GM21825 (cell line): Measurements from ENCODE around the gene HTR2A.
A peak's percentile ranks its signal among the peaks of the same experiment; 100 is the strongest.

Experiments used
- ATAC-seq: cut with Tn5 transposase; IDR thresholded peaks from one replicate; pipeline ENCODE4 v1.9.1; 2021; ENCODE audit warnings: mild to moderate bottlenecking, moderate library complexity; ENCODE audit not compliant: unreplicated experiment

Gene HTR2A

GRCh38 chr13:46896341-46897137 is at the start of gene HTR2A:
TSS of gene HTR2A (minus strand) at chr13:46897053. CDS start at chr13:46895906, 1,147 bp downstream.
- ATAC-seq: no peak

GRCh38 chr13:46936525-46936924 is 39.7 kb upstream of the HTR2A start:
- no peak for ATAC-seq

DNA sequence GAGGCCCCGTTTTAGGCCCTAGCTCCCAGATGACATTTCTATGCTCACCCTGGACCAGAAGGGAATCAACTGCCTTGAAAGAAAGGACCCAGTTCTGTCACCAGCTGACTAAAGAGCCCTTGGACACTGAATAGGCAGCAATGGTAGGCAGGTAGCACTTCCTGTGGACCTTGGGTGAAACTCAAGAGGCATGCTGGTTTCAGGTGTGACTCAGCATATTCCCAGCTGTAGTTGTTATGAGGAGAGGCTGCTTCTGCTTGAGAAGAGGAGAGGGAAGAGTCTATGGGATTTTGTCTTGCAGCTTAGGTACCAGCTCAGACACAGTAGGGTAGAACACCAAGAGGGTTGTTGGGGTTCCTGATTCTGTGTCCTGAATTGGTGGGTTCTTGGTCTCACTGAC is 37.9 kb upstream of the HTR2A start:
- ATAC-seq: no peak

- no peak for ATAC-seq
Observed at GRCh38 chr13:46926916-46927590, 30.2 kb upstream of the HTR2A start.

DNA sequence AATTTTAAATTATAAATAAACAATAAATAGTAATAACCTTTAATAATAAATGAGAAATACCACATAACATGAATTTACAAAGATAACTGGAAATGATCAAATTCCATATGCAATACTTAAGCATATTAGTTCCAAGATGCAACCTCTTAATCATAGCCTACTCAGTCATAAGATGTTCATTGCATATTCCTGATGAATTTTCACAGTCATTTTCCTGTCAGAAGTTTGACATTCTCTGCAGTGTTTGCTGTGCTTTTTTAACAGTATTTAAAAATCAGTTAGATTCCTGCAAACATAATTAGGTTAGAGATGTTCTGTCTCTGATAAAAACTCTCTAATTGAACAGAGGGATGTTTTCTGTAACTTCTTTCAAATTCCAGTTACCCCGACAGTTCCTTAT is 28.6 kb upstream of the HTR2A start:
- no peak for ATAC-seq

DNA sequence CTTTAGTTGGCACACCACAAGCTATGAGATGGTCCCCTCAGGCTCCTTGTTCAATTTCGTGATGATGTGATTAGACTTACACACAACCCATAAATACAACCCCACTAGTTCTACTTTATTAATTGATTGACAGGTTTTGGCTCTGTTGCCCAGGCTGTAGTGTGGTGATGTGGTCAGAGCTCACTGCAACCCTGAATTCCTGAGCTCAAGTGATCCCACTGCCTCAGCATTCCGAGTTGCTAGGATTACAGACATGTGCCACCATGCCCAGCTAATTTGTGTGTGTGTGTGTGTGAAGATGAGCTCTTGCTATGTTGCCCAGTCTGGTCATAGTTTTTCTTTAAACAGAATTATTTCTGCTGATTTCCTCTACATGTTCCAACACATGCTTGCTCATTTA is 17.5 kb upstream of the HTR2A start:
- ATAC-seq: no peak

DNA sequence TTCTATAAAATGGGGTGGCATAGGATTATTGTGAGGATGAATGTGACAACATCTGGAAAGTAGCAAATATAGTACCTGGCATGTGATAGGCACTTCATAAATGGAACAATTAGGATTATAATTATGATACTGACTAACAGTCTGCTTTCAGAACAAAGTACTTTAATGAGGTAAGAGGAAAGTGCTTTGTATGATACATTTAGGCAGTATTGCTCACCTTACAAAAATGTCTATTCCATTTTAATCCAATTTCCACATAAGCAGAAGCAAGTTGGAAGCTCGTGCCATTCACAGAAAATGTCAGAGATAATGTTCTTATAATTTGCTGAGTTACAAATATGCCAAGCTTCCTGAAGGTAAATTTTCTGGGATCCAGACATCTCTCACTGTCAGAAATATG is 16.9 kb upstream of the HTR2A start:
- no peak for ATAC-seq

DNA sequence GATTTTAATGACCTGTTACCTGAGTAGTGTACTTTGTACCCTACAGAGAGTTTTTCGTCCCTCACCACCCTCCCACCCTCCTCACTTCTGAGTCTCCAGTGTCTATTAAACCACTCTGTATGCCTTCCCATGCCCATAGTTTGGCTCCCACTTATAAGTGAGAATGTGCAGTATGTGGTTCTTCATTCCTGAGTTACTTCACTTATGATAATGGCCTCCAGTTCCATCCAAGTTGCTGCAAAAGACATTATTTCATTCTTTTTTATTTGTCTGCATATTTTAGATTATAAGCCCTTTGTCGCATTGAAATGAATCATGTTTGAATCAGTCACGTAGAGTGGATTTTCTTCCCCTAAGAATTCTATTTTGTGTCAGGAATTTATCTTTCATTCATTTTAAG is 12.2 kb upstream of the HTR2A start:
- ATAC-seq: no peak

DNA sequence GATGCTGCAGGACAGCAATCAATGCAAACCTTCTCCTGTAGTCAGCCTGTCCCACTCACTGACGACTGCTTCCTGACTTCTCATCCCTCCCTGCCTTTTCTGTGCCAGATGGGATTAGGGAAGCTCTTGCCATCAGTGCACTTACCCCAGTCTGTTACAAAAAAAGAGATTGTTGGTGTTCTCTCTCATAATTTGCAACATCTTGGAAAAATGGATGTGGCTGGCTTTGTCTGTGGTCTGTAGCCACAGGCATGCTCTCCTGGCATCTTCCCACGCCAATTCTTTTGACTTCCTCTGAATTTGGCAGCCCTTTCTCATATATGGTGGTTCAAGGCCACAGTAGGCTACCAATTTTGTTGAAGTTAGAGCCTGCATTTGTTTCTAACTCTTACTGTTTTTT is 11.6 kb upstream of the HTR2A start:
- ATAC-seq: no peak

DNA sequence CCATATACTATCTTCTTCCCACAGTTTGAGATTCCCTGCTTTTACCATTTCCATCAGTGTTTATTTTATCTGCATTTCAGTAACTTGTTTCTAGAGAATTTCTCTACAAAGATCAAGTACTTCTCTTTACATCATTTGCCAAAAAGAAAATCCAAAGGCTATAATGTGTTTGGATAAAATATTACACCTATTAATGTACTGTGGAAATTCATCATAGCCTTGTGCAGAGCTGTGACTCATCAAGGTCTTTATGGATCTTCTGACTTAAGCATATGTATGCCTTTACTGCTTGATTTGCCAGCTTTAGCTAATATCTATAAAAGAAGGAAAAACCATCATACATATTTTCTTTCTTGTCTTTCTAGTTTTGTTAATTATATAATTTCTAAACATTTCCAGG is 9.6 kb upstream of the HTR2A start:
- ATAC-seq: no peak

- ATAC-seq: no peak
Observed at GRCh38 chr13:46905249-46905648, 8.4 kb upstream of the HTR2A start.

DNA sequence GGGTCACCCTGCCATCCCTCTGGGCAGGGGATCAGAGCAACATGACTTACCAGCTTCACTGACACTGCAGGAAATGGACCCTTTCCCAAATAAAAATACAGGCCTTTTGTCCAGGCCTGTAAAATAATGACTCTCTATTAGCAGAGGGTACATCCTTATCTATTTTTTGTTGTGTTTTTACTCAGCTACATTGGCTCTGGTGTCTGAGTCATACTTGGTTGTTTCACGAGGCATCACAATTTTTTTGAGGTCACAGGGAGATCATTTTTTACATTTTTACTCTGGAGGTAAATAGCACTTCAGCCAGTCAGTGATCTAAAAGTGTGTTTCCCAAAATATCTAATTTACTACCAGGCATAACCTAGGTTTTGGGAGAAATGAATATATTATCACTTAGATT is 6.9 kb upstream of the HTR2A start:
- no peak for ATAC-seq

DNA sequence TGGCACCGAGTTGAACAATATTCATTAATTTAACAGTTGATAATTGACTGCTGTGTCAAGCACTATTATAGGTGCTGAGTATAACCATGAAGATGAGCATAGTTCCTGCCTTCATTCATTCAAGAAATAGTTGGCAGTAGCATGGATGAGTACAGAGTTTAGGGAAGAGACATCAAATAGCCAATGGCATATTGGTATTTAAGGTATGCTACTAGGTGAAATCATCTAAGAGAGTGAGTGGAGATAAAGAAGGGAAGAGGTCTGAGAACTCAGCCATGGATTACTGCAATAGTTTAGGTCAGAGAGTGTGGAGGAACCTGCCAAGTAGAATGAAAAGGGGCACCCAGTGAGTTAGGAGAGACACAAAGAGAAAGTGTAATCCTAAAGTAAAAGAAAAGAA is 4.9 kb upstream of the HTR2A start:
- no peak for ATAC-seq

DNA sequence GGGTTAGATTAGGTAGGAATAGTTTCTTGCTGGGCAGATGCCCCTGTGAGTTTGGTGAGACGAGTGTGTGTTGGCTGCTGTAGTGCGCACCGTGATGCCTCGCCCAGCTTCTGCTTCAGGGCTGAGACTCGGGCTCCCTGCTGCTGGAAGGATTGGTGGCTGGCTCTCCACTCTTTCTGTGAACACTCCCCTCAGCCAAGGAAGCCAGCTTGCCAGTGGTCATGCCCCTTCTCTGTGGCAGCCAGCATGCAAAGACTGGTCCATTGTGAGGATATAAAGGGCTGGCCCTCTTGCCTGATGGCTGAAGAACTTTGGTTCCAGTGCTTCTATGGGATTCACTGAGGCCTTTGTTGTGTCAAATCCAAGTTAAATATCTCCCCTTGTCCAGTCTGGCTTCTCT is 2.9 kb upstream of the HTR2A start:
- ATAC-seq: no peak

GRCh38 chr13:46895381-46895780 is 1.5 kb downstream of the HTR2A start:
- no peak for ATAC-seq

DNA sequence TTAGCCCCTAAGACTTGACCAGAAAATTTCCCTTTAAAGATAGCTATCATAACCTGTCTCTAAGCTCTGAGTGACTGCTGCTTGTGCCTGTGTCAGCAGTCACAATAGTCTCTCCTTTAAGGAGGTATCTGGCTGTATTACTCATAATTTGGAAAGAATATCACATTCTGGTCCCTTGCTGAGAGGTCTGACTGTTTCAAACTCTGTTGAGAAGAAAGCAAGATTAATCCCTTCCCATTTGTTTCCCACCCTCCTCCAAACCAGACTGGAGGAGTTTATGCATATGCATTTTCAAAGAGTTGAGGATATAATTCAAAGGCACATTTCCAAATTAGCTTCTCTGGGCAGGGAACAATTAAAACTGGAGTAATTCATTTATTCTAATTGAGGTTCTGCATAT is 2.3 kb downstream of the HTR2A start:
- no peak for ATAC-seq

DNA sequence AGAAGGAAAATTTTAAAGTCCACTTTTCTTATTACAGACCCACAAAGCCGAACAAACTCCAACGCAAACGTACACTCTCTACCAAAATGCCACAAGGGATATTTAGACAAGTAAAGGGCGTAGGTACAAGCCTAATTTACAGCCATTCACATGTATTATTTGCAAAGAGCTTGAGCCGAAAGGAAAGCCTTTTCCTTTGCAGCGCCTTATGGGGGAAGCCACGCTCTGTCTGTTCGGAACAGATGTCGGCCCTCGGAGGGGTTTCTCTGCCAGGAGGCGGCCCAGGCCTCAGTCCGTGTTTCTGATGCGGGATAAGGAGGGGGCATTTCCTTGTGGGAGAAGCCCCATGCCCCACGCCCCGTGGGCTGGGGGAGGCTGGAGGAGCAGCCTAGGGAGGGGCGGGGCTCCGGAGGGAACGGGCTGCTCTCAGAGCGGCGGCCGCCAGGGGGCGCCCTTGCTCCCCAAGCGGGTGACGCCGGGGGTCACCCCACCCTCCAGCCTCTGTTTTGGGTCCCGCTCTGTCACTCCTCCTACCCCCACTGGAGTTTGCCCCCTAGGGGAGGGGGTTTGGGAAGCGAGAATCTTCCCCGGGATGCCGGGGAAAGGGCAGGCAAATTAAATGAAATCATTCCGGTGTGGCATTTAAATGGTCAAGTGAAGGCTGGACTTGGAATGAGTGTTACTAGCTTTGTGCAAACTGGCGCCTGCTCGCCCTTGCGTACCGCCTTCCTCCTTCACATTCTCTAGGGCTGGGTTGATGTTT is 2.9 kb downstream of the HTR2A start:
- peak; percentile 91 for ATAC-seq

DNA sequence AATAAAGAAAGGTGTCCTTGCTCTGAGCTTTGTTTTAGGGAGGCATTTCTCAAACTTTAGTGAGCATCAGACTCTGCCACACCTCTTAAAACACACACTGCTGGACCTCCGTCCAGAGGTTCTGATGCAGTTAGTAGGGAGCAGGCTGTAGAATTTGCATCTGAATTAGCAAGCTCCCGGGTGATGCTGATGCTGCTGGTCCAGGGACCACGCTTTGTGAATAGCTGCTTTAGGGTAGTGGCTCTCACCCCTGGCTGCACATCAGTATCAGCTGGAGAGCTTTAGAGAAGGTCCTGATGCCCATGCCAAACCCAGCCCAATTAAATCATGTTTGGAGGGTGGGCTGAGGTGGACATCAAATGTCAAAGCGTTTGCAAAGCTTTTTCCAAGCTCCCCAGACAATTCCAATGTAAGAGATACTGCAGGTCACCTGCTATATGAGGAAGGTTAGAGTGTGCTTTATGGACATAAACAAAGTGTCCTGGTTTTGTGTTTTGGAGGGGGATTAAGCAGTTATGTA is 3.6 kb downstream of the HTR2A start:
- ATAC-seq: no peak

GRCh38 chr13:46885018-46885417 is 11.8 kb downstream of the HTR2A start:
- no peak for ATAC-seq

DNA sequence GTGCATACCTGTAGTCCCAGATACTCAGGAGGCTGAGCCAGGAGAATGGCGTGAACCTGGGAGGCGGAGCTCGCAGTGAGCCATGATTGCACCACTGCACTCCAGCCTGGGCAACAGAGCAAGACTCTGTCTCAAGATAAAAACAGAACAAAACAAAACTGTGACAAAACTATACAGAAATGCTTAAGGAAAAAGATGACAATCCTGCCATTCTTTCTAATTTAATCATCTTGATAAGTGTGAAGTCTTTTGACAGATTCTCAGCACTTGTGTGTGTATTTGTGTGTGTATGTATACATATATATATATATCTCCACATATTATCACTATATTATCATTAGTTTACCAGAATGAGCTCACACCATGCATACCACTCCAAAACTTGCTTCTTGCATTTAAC is 12.3 kb downstream of the HTR2A start:
- no peak for ATAC-seq

GRCh38 chr13:46881621-46882020 is 15.2 kb downstream of the HTR2A start:
- ATAC-seq: no peak

DNA sequence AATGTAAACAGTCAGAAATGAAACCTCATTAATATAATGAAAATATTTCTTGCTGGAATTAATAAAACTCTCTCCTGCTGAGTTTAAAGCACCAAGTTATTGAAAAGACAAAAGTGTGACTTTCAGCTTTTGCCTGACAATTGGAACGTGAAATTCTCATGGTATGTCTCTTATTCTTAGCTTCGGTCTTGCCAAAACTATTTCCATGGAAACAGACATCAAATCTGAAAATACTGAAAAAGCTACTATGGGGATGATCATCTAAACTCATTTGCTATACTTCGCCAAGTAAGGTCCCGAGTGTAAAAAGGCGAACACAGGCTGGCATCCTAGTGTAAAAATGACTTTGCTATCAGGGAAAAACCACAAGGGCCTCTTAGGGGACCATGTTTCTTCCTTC is 22.8 kb downstream of the HTR2A start:
- ATAC-seq: no peak
